Thyroid gland (tissue), 4 donors: ENCODE data around the gene GFOD1. TPM values are rescaled to one million over a fixed set of nuclear protein-coding genes. Genes with fewer than 3 reads are reported as not detected.

Experiments
- DNase-seq, 2 donors: peaks; one replicate each; pipeline ENCODE4 v3.0.0-alpha.2; 2019
- H3K27ac ChIP-seq, 3 donors: fragments of 200-600 bp; sonication (generic); 1 replicate in 2 of 3; 2 replicates in 1 of 3; pipeline ENCODE4 v1.5.1; 2016 to 2019; ENCODE audit warnings: mild to moderate bottlenecking in 1 of 3, moderate library complexity in 1 of 3
- H3K27me3 ChIP-seq: fragments of 200-600 bp; sonication (generic); one replicate; pipeline ENCODE4 v1.5.1; 2019
- H3K36me3 ChIP-seq, 2 donors: fragments of 200-600 bp; sonication (generic); one replicate each; pipeline ENCODE4 v1.5.1; 2016 to 2019
- H3K4me1 ChIP-seq, 2 donors: fragments of 200-600 bp; sonication (generic); one replicate each; pipeline ENCODE4 v1.5.1; 2017 to 2019
- H3K4me3 ChIP-seq, 3 donors: fragments of 200-600 bp; sonication (generic); replicated peaks in 1 of 3; 1 replicate in 2 of 3; 2 replicates in 1 of 3; pipeline ENCODE4 v1.5.1; 2016; ENCODE audit warnings: mild to moderate bottlenecking in 1 of 3
- H3K9me3 ChIP-seq: fragments of 200-600 bp; sonication (generic); one replicate; pipeline ENCODE4 v1.5.1; 2017
- CTCF ChIP-seq, 6 experiments: fragments of 200-600 bp in 3 of 6; fragments of 450-650 bp in 3 of 6; sonication (generic) in 3 of 6; IDR thresholded peaks; one replicate each; pipeline ENCODE4 v1.5.1; 2016 to 2019; ENCODE audit warnings: antibody characterized with exemption in 6 of 6, mild to moderate bottlenecking in 2 of 6, inconsistent platforms in 1 of 6, moderate library complexity in 1 of 6
- POLR2A ChIP-seq, 2 donors: fragments of 450-650 bp; IDR thresholded peaks; one replicate each; pipeline ENCODE4 v1.6.1; 2017; ENCODE audit warnings: antibody characterized with exemption in 2 of 2, mild to moderate bottlenecking in 2 of 2, moderate library complexity in 1 of 2
- WGBS, 2 donors: methylation state at CpG; one replicate each; pipeline ENCODE4 v1.1.5; 2017; 5-methylcytosine and 5-hydroxymethylcytosine counted together
- intact Hi-C: fragments of 100-400 bp; cut with DNase I; formaldehyde crosslinking; loops from one replicate; pipeline ENCODE4 v1.15.1; 2023
- total RNA-seq, 4 donors: library from RNA; depleted of rRNA; stranded (reverse); fragments of >200 nt; gene quantifications; one replicate each; pipeline ENCODE4 v1.2.3, GENCODE V29; 2016

Gene GFOD1
- total RNA-seq, 4 donors from 2014 or later = 4.2 to 18.4 (median 8.5) TPM

- Histone ChIP-seq H3K27ac (no peak overlapping the region), H3K36me3 (no peaks in the 10 kb centered on the region), H3K4me3 (no peak overlapping the region), H3K9me3 (no peaks in the 10 kb centered on the region), H3K4me1 (peaks cover 0 to 4% of the 10 kb centered on the region in 2 donors), H3K27me3 (no peaks in the 10 kb centered on the region)
- no peak for DNase-seq
- TF ChIP-seq POLR2A (IDR thresholded peaks at IDR 0.05) (no peak), CTCF (IDR thresholded peaks at IDR 0.05) (no peak)
- intact Hi-C loops = no loop called here
- WGBS, 2 donors = 94 to 98% methylated on average over 6 of the region's 6 CpGs
Measured at GRCh38 chr6:13480631-13481501, 6.5 kb downstream of the GFOD1 start.

DNA sequence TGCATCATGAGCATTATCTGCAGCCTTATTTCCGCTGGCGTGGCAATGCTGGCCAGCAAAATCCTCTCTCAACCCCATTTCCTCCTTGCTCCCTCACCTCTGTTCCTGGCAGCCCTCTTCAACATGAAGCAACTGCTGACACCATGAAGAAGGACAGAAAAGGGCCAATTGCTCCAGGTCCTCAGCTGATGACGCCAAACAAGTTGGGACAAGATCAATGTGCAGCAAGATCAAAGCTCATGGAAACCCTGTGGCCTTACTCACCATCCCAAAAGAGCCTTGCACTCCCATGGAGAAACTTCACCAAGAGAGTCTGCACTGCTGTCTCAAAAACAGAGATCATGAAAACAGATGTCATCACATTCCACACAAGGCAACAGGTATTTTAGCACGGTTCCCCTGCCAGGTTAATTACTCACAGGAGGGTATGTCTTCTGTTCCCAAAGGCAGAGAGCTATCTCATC lies 7.4 kb downstream of the GFOD1 start:
- 91 to 93% methylated on average over 4 of the region's 4 CpGs for whole genome bisulfite sequencing, 2 donors
- H3K36me3 ChIP-seq = no peaks in the 10 kb centered on the region
- DNase-seq = no peak
- TF ChIP-seq POLR2A (IDR thresholded peaks at IDR 0.05) (no peak), CTCF (IDR thresholded peaks at IDR 0.05) (no peak)
- H3K4me1 ChIP-seq = no peaks in the 10 kb centered on the region
- intact Hi-C loops = no loop called here
- no peak overlapping the region for H3K4me3 ChIP-seq
- H3K27ac ChIP-seq = no peak overlapping the region
- no peaks in the 10 kb centered on the region for H3K9me3 ChIP-seq
- H3K27me3 ChIP-seq = no peaks in the 10 kb centered on the region

- no peaks in the 10 kb centered on the region for H3K36me3 ChIP-seq
- H3K27ac ChIP-seq = no peak overlapping the region
- 88 to 91% methylated on average over 2 of the region's 2 CpGs for WGBS, 2 donors
- no peaks in the 10 kb centered on the region for H3K27me3 ChIP-seq
- H3K4me1 ChIP-seq = no peaks in the 10 kb centered on the region
- no peak overlapping the region for H3K4me3 ChIP-seq
- no peak for DNase-seq
- H3K9me3 ChIP-seq = no peaks in the 10 kb centered on the region
- TF ChIP-seq CTCF (IDR thresholded peaks at IDR 0.05) (no peak), POLR2A (IDR thresholded peaks at IDR 0.05) (no peak)
- intact Hi-C loops = no loop called here
Measured at GRCh38 chr6:13479206-13479800, 8.1 kb downstream of the GFOD1 start.

GRCh38 chr6:13478525-13478966 lies 8.9 kb downstream of the GFOD1 start:
- H3K27me3 ChIP-seq = no peaks in the 10 kb centered on the region
- H3K4me1 ChIP-seq = no peaks in the 10 kb centered on the region
- no peaks in the 10 kb centered on the region for H3K9me3 ChIP-seq
- DNase-seq = no peak
- no peak overlapping the region for H3K27ac ChIP-seq
- intact Hi-C loops = no loop called here
- H3K36me3 ChIP-seq = no peaks in the 10 kb centered on the region
- 87 to 88% methylated on average over 5 of the region's 5 CpGs for WGBS, 2 donors
- no peak overlapping the region for H3K4me3 ChIP-seq
- TF ChIP-seq POLR2A (IDR thresholded peaks at IDR 0.05) = no peak
- TF ChIP-seq CTCF (IDR thresholded peaks at IDR 0.05) = no peak

DNA sequence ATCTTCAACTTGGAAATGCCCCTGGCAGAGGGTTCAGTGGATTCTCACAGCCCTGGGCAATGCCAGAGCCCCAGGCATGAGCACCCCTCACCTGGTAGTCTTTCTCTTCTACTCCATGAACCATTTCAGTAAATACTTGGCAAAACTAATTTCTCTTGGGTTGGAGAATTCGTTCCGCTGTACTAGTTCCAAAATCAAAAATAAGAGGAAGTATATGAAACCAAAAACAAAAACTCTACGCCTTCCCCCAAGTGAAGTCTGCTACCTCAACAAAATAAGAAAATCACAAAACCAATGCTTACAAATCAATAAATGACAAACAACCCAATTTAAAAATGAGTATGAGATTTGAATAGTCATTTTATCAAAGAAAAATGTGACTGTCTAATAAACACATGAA lies 12.6 kb downstream of the GFOD1 start:
- no peak overlapping the region for H3K4me3 ChIP-seq
- no peak for TF ChIP-seq CTCF (IDR thresholded peaks at IDR 0.05)
- no peak for TF ChIP-seq POLR2A (IDR thresholded peaks at IDR 0.05)
- no peak overlapping the region for H3K27ac ChIP-seq
- H3K27me3 ChIP-seq = no peaks in the 10 kb centered on the region
- 94% methylated on average over 3 of the region's 3 CpGs for WGBS, 2 donors
- no peak for DNase-seq
- intact Hi-C loops = no loop called here
- no peaks in the 10 kb centered on the region for H3K9me3 ChIP-seq
- no peaks in the 10 kb centered on the region for H3K4me1 ChIP-seq
- H3K36me3 ChIP-seq = no peaks in the 10 kb centered on the region
